IPS-18c (cell line): ENCODE data around the gene EHMT1.

ENCODE experiments used
- H3K4me3 ChIP-seq: 2 replicates; pipeline ENCODE4 v1.7.0; 2013; ENCODE audit warnings: low read depth, mild to moderate bottlenecking, low read length, moderate library complexity; ENCODE audit not compliant: insufficient read depth
- H3K9me3 ChIP-seq: one replicate; pipeline ENCODE4 v1.6.1; 2013; ENCODE audit warnings: mild to moderate bottlenecking, low read length, moderate library complexity; ENCODE audit not compliant: control insufficient read depth, insufficient read depth

The EHMT1 gene

GRCh38 chr9:137836831-137837241 is 218.0 kb downstream of the EHMT1 start:
- Histone ChIP-seq H3K4me3 (no peak overlapping the region), H3K9me3 (peaks cover 2% of the 10 kb centered on the region)

DNA sequence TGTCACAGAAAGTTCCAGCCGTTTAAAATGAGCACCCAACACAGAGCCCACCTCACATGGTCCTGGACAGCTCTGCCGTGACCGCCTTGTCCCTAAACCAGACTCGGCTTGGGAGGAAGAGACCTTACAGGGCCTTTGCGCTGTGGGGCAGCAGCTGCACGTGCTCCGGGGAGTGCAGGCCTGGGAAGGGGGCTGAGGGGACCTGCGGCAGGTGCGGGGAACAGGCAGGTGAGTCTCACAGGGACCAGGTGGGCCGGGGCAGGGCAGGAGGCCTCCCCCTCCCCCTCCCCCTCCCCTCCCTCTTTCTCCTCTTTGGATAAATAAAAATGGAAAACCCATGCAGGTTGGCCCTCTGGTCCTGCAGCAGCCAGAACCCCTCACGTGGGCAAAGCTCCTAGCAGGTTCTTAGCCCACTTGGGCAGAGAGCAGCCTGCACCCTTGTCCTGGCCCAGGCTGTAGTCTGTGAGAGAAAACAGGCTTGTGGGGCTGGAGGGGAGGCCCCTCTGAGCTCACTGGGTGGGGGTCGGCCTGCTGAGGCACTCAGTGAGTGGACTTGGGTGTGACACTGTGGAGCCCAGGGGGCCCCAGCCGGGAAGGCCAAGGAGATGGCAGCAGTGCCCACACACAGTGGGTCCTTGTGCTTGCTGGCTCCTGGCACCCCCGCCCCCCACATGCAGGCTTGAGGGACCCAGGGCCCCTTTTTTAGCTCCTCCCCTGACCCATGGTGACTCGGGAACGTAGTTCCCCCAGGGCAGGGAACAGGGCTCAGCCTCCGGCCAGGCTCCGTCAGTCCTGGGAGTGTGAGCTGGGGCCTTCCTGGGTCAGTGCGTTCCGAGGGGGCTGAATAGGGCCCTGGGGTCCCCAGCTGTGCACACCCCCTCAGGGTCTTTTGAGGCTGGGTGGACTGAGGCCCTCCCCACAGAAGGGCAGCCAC is 218.8 kb downstream of the EHMT1 start:
- no peak overlapping the region for H3K4me3 ChIP-seq
- peaks cover 2% of the 10 kb centered on the region for H3K9me3 ChIP-seq

GRCh38 chr9:137838576-137838975 is 219.8 kb downstream of the EHMT1 start:
- no peak overlapping the region for H3K4me3 ChIP-seq
- H3K9me3 ChIP-seq = peaks cover 2% of the 10 kb centered on the region

DNA sequence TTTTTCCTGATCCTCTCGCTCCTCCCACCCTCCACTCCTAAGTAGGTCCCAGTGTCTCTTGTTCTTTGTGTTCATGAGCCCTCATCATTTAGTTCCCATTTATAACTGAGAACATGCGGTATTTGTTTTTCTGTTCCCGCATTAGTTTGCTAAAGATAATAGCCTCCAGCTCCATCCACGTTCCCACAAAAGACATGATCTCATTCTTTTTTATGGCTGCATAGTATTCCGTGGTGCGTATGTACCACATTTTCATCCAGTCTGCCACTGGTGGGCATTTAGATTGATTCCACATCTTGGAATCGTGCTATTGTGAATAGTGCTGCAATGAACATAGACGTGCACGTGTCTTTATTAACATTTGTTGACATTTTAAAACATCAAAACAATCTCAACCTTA is 224.6 kb downstream of the EHMT1 start:
- H3K4me3 ChIP-seq = no peak overlapping the region

GRCh38 chr9:137851516-137852267 is 232.9 kb downstream of the EHMT1 start:
- H3K4me3 ChIP-seq = no peak overlapping the region

More for the DNA sequence above, 224.6 kb downstream of the EHMT1 start:
- H3K9me3 ChIP-seq = peaks cover 2% of the 10 kb centered on the region

GRCh38 chr9:137853392-137853995 is 234.7 kb downstream of the EHMT1 start:
- H3K4me3 ChIP-seq = no peak overlapping the region
- no peaks in the 10 kb centered on the region for H3K9me3 ChIP-seq

More at GRCh38 chr9:137851516-137852267, 232.9 kb downstream of the EHMT1 start:
- H3K9me3 ChIP-seq = no peaks in the 10 kb centered on the region

- no peak overlapping the region for H3K4me3 ChIP-seq
- peaks cover 3% of the 10 kb centered on the region for H3K9me3 ChIP-seq
These were observed 241.6 kb downstream of the EHMT1 start for GRCh38 chr9:137860361-137860760.

- H3K9me3 ChIP-seq = peaks cover 2% of the 10 kb centered on the region
- H3K4me3 ChIP-seq = no peak overlapping the region
These were observed 246.9 kb downstream of the EHMT1 start for GRCh38 chr9:137865581-137866145.

- no peaks in the 10 kb centered on the region for H3K9me3 ChIP-seq
- H3K4me3 ChIP-seq = no peak overlapping the region
These were observed 247.7 kb downstream of the EHMT1 start for GRCh38 chr9:137866226-137867141.

GRCh38 chr9:137870432-137870831 is 251.6 kb downstream of the EHMT1 start:
- no peaks in the 10 kb centered on the region for H3K9me3 ChIP-seq
- H3K4me3 ChIP-seq = no peak overlapping the region

DNA sequence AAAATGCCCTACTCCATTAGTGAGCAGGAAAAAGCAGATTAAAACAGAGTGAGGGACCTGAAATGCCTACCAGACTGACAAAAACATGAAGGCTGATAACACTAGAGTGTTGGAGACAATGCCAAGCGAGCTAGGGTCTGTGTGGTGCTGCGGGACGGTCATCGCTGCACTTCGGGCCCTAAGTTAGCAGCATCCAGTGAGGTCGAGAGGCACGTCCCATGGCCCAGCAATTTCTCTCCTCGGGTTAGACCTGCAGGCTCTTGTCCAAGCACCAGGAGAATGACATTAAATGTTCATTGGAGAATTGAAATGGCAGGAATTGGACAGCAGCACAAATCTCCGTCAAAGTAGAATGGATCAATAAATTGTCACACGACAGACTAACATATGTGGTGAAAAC is 253.5 kb downstream of the EHMT1 start:
- Histone ChIP-seq H3K4me3 (no peak overlapping the region), H3K9me3 (no peaks in the 10 kb centered on the region)

DNA sequence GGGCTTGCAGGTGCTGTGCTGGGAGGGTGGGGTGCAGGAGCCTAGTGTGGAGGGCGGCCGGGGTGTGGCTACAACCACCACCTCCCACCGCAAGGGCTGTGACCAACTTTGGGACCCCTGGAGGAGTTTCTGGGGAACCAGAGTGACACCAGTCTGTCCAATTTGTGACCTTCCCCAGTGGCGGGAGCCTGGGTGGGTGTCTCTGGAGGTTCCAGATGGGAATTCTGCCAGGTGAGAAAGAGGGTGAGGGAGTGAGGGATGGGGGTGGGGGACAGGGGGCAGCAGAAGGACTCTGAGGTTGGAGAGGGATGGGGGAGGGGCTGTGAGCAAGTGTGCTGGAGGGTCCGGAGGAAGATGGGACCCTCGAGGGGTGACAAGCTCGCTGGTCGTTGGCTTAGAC is 254.6 kb downstream of the EHMT1 start:
- no peak overlapping the region for H3K4me3 ChIP-seq
- no peaks in the 10 kb centered on the region for H3K9me3 ChIP-seq

DNA sequence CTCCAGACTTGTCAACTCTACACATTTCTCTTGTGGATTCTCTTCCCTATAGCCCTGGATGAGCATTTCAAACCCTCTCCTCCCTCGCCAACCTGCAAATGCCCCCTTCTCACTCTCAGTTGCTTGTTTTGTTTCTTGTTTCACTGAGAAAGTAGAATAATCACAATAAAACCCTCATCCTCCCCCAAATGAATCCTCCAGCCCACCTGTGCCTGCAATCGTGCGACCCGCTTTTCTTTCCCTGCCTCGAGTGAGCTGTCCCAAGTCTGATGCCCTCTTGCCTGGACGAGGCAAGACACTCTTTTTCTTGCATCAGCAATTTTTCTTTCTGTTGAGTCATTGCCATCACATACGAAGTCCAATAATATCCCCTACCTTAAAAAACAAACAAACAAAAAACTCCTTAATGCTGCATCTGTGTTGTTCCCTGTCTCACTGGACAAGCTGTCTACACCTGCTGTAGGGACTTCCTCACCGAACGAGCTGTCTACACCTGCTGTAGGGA is 255.1 kb downstream of the EHMT1 start:
- Histone ChIP-seq H3K9me3 (no peaks in the 10 kb centered on the region), H3K4me3 (no peak overlapping the region)

DNA sequence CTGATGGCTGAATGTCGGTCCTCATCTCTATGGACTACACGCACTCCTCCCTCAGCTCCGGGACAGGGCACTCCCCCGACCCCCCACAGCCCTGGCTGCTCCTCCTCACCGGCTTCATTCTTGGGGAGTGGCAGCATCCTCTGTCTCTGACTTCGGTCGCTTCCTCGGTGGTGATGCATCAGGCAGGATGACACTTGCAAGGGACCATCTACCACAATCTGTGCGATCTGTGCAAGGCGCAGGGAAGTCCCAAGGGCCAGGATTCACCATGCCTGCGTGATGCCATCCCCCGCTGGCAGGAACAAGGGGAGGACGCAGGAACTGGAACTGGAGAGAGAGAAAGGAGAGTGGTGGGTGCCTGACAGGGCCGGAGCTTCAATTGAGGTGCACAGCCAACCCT is 256.5 kb downstream of the EHMT1 start:
- no peak overlapping the region for H3K4me3 ChIP-seq
- no peaks in the 10 kb centered on the region for H3K9me3 ChIP-seq

DNA sequence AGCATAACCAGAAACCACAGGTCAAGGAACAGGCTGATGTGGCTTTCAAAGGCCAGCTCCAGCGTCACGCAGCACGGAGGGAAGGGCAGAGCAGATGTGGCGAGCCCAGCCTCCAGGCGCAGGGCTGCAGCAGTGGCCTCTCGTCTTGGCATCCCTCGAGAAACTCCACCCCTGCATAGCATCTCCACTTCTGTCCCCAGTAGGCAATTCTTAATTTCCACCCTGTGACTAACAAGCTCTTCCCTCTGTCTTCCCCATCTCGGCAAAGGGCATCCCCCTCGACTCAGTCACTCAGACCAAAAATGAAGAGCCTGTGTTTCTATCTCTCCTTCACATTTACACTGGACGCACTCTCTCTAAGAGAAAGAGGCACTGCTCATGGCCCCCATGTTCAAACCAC is 257.0 kb downstream of the EHMT1 start:
- Histone ChIP-seq H3K9me3 (no peaks in the 10 kb centered on the region), H3K4me3 (no peak overlapping the region)

DNA sequence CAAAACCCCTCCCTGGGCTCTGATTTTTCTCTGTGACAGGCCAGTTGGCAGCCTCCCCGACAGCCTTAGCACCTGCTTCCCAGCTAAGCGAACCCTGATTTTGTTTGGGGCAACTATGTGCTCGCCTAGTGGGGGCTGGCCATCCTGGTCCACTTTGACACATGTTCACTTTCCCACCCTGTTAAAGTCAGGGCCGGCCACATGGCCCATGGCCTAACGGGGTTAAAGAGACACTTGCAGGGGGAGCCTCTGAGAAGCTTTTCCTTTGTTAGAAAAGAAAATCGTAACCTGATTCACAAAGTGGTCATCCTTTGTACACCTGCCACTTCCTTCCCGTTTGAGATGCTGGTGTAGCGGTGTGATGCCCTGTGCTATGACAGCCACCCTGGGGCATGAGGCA is 257.5 kb downstream of the EHMT1 start:
- H3K9me3 ChIP-seq = no peaks in the 10 kb centered on the region

More for the DNA sequence above, 257.5 kb downstream of the EHMT1 start:
- no peak overlapping the region for H3K4me3 ChIP-seq
